COLO829 (cell line): ENCODE data around the gene ORC1.
A peak's percentile ranks its signal among the peaks of the same experiment; 100 is the strongest.
"Not testable (repeated sequence)": the region's sequence is repeated elsewhere in the genome, so short reads cannot be mapped to it uniquely, and the experiment has no call there.

ENCODE experiments used
- DNase-seq: peaks from one replicate; pipeline ENCODE4 v3.0.0; 2012; ENCODE audit warnings: low spot score

The ORC1 gene

DNA sequence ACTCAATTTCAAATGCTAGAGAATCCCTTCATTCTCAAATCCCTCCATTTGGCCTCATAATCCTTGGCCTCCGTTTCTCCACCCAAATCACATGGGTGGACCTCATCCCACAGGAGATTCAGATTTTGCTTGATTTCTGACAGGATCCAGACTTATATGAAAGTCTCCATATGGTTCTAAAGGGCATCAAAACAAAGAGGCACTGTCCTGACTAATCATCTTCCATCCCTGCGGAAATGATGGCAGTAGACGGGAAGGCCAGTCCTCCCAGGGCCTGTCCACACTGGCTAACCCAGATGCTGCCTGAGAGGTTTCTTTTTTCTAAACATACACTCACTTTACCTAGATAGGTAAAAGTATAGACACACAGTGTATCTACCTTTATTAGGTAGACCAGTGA is 18.8 kb downstream of the ORC1 start:
- peak; percentile 19 for DNase-seq

DNA sequence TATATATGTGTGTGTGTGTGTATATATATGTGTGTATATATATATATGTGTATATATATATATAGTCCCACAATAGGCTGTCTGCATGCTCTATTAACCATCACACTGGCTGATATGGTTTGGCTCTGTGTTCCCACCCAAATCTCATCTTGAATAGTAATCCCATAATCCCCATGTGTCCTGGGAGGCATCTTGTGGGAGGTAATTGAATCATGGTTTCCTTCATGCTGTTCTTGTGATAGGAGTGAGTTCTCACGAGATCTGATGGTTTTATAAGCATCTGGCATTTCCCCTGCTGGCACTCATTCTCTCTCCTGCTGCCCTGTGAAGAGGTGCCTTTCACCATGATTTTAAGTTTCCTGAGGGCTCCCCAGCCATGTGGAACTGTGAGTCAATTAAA is 34.4 kb downstream of the ORC1 start:
- DNase-seq, result not testable (repeated sequence)

GRCh38 chr1:52368383-52369172 is 35.6 kb downstream of the ORC1 start:
- peak; percentile 28 for DNase-seq

GRCh38 chr1:52367272-52367671 is 37.0 kb downstream of the ORC1 start:
- no peak for DNase-seq

- no peak for DNase-seq
These were observed 37.8 kb downstream of the ORC1 start for GRCh38 chr1:52366517-52366827.

- DNase-seq, result peak; percentile 99
These were observed 38.3 kb downstream of the ORC1 start, which contains the start of gene CC2D1B for GRCh38 chr1:52365746-52366516. TSS of gene CC2D1B (minus strand) at chr1:52366205. CDS start at chr1:52364620, 1,585 bp downstream.

DNA sequence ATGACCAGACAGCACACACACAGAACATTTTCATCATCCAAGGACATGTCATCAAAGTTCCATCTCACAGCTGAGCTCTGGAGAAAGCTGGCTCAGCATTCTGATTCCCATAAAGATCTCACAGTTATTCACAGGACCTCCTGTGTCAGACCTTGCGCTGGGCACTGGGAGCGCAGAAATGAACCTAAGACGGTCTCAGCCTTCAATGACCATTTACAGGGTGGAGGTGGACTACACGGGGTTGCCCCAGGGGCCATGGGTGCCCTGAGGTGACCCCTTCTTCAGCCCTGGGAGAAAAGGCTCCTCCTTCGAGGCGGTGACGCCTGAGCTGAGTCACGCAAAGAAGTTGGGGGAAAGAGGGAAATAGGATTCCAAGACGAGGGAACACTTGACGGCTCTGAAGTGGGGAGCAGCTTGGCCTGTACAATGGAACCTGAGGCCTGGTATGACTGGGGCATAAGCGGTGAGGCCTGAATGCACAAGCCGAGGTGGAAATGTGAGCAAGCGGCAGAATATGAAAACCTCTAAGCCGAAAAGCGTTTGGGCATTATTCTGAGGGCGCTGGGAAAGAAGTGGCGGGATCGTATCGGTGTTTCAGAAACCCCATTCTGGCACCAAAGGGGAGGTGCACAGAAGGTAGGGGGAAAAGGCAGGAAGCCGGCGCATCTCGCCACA is 39.0 kb downstream of the ORC1 start:
- DNase-seq, result peak; percentile 36

GRCh38 chr1:52364235-52364839 is 39.9 kb downstream of the ORC1 start:
- DNase-seq, result no peak

DNA sequence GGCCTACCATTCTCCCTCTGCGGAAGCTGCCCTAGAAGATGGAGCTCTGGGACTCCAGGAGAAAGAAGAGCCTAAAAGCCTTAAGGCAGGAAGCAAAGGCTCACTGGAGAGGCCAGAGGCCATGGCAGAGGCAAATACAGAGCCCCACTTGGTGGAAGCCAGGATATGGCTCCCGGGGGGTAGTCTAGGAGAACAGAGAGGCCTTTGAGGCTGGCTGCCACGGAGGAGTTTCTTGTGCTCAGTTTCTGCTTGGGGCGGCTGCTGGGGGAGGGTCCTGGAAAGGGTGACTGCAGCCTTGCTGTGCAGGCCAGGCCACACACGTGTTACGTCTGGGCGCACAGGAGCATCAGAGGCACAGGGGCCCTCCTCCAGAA is 43.6 kb downstream of the ORC1 start:
- peak; percentile 17 for DNase-seq

GRCh38 chr1:52359676-52360594 is 44.3 kb downstream of the ORC1 start:
- no peak for DNase-seq

GRCh38 chr1:52358851-52359497 is 45.2 kb downstream of the ORC1 start:
- no peak for DNase-seq

DNA sequence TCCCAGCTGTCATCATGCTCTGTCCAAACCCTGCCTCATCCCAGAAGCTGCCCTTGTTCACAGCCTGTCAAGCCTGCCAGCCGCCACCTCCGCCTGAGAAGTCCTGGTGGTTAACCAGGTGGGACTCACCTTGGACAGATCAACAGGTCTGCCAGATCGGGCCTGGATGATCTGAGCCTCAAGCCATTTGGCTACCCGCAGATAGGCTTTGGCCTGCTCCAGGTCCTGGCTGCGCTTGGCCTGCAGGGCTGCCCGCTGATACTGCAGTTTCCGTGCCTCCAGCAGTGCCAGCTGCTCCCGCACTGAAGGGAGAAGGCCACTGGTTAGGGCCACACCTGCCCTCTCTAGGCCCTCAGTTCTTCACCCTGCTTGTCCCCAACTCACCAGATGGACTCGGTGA is 46.8 kb downstream of the ORC1 start:
- DNase-seq, result no peak

GRCh38 chr1:52356818-52357355 is 47.3 kb downstream of the ORC1 start:
- no peak for DNase-seq

- no peak for DNase-seq
These were observed 48.2 kb downstream of the ORC1 start for GRCh38 chr1:52355847-52356505.

- no peak for DNase-seq
These were observed 48.8 kb downstream of the ORC1 start for GRCh38 chr1:52355436-52355835.

DNA sequence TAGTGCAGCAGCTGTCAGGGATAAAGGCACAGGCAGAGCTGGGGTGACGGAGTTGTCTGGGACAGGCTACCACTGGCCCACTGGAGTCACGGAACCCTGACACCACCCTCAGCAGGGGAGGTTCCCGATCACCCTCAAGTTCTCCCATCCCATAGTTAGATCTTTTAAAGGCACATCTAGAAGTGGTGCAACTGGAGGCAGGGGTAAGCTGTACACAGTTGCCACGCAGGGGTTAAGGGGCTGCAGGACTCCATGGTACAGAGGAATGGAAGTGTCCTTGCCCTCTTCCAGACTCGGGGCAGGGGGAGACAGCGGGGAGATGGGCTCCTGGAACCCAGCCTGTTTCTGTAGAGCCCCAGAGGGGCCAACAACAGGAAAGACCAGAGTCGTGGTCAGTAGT is 51.5 kb downstream of the ORC1 start:
- no peak for DNase-seq

DNA sequence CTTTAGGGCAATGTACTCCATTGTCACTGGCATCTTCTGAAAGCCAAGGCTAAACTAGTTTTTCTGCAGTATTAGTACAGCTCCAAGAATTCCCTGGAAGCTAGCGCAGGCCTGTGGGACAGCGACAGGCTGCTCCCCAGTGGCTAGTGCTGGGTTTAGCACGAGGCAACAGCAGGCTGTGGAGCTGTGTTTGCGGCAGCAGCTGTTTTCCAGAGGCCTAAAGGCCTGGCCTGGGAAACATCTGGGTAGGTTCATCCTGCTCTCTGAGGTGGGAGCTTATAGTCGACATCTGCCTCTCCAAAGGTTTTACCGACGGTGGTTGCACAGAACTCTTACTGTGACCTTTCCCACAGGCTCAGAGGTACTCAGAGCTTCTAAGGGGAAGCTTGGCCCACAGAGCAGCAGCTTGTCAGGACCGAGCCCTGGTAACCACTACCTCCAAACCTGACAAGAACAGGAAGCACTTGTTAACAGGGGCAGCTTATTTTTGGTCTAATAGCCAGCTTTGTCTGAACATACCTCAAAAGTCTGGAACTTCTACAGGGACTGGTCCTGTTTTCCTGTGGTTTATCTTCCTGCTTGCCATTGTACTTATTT is 55.4 kb downstream of the ORC1 start:
- DNase-seq, result no peak

DNA sequence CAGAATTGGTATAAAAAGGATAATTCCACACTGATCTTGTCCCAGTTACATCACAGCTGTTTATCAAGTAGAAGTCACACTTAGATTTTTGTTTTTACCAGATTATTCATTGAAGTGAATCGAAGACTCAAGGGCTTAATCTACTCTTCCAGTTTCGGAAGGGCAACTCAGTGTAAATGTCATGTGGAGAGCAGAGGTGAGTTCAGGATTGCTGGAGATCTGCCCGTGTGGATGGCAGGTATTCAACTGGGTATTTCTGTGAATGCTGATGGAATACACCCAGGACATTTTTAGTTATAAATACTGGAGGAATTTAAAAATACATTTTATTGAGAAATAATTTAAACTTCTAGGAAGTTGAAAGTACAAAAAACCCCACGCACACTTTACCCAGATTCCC is 57.6 kb downstream of the ORC1 start:
- DNase-seq, result no peak

GRCh38 chr1:52345252-52345651 is 59.0 kb downstream of the ORC1 start:
- no peak for DNase-seq

GRCh38 chr1:52343979-52344378 is 60.2 kb downstream of the ORC1 start:
- DNase-seq, result no peak
